Heart right ventricle (tissue), 16 donors: Measurements from ENCODE around the gene TRAPPC1. TPM values are rescaled to one million over a fixed set of nuclear protein-coding genes. Genes with fewer than 3 reads are reported as not detected.
A peak's percentile ranks its signal among the peaks of the same experiment; 100 is the strongest.

ENCODE experiments used
- ATAC-seq, 8 donors: fragments of 200-7000 bp; cut with Tn5 transposase; one replicate each; pipeline ENCODE4 v1.9.1; 2020; ENCODE audit warnings: mild to moderate bottlenecking in 8 of 8, moderate library complexity in 8 of 8, moderate number of reproducible peaks in 1 of 8
- DNase-seq, 2 donors: peaks; one replicate each; pipeline ENCODE4 v3.0.0-alpha.2; 2020
- H3K27ac ChIP-seq, 10 donors: fragments of 200-600 bp; sonication (generic) in 2 of 10; one replicate each; pipeline versions ENCODE4 v1.5.0 to v1.8.0; 2020 to 2022; ENCODE audit warnings: mild to moderate bottlenecking in 3 of 10
- H3K27me3 ChIP-seq, 7 donors: fragments of 200-600 bp; one replicate each; pipeline ENCODE4 v1.8.0; 2021 to 2022; ENCODE audit warnings: mild to moderate bottlenecking in 2 of 7
- H3K36me3 ChIP-seq, 9 donors: fragments of 200-600 bp; sonication (generic) in 1 of 9; one replicate each; pipeline versions ENCODE4 v1.5.0 to v1.8.0; 2020 to 2022; ENCODE audit warnings: mild to moderate bottlenecking in 2 of 9
- H3K4me1 ChIP-seq, 9 donors: fragments of 200-600 bp; sonication (generic) in 1 of 9; one replicate each; pipeline versions ENCODE4 v1.5.0 to v1.8.0; 2020 to 2022; ENCODE audit warnings: mild to moderate bottlenecking in 4 of 9
- H3K4me3 ChIP-seq, 10 donors: fragments of 200-600 bp; sonication (generic) in 2 of 10; one replicate each; pipeline versions ENCODE4 v1.5.0 to v1.8.0; 2020 to 2022; ENCODE audit warnings: mild to moderate bottlenecking in 7 of 10, moderate library complexity in 2 of 10
- H3K9me3 ChIP-seq, 11 donors: fragments of 200-600 bp in 10 of 11; sonication (generic) in 2 of 11; one replicate each; pipeline versions ENCODE4 v1.5.0 to v1.8.0; 2013 to 2022; ENCODE audit warnings: mild to moderate bottlenecking in 2 of 11, control low read depth in 1 of 11, moderate library complexity in 1 of 11
- CTCF ChIP-seq, 9 donors: fragments of 200-600 bp; sonication (generic) in 2 of 9; IDR thresholded peaks; one replicate each; pipeline versions ENCODE4 v1.5.0 to v1.8.0; 2021 to 2022; ENCODE audit warnings: antibody characterized with exemption in 9 of 9, mild to moderate bottlenecking in 5 of 9, moderate library complexity in 1 of 9
- WGBS, 2 donors: extraction: QIAGEN DNeasy Blood & Tissue Kit; methylation state at CpG; one replicate each; pipeline ENCODE4 v1.1.7; 2013; ENCODE audit warnings: inconsistent platforms in 1 of 2; 5-methylcytosine and 5-hydroxymethylcytosine counted together
- intact Hi-C, 10 donors: fragments of 100-400 bp; cut with DNase I; formaldehyde crosslinking; loops; one replicate each; pipeline versions ENCODE4 v1.11.1 to v1.14.2; 2022
- polyA plus RNA-seq, 2 donors: library from polyadenylated mRNA; stranded (reverse); fragments of 200-250 nt; gene quantifications; one replicate each; pipeline ENCODE4 v1.2.3, GENCODE V29; 2013
- total RNA-seq, 10 donors: library from RNA; stranded (reverse); fragmentation: NEBNext Ultra II Directional in 3 of 10; extraction: Animal tissue kit (Norgen Biotek cat#: 25700) in 3 of 10; gene quantifications; one replicate each; pipeline versions ENCODE4 v1.2.1 to v1.2.4, GENCODE V29; 2021 to 2023
- donor health status: Arrhythmogenic right ventricular cardiomyopathy.
- donor health status: ischemic (EF 13 %, LVEDD 7.1; RV severe dilation, severe dysfunction).
- donor health status: healthy with polysubstance abuse.
- donor health status: DM: no; HTN: yes; CAD: no.
- donor health status: DM: no; HTN: no; CAD: no.
- donor health status: ischemic (EF 25% LVEDD 6.9; RV normal size, moderate dysfunction).
- donor health status: ischemic (EF 25% LVEDD 5.7; RV mildly dilated, moderate dysfunction).
- donor health status: healthy.
- donor health status: DM: yes; HTN: yes; CAD: no.
- donor health status: Ischemic cardiomyopathy.
- donor health status: ischemic (EF 35%, LVEDD 5.7; RV mildly dilated, moderate dysfunction).
- donor health status: nonischemic (EF 11% LVEDD 7.7; RV severe dilation, severe dysfunction).
- donor health status: DM: yes; HTN: yes; CAD: no.
- donor health status: PGD.
- donor health status: ischemic (EF 29% LVEDD 5.4; RV normal size, mild dysfunction).
- donor health status: nonischemic (EF 23%, LVEDD 6.1; RV moderate dilation, normal function).

TRAPPC1 gene
- total and polyA plus RNA-seq, 12 donors, result 104 to 166 (median 121) TPM

- Histone ChIP-seq H3K27me3 (peaks cover 0 to 7% (median 0%) of the 10 kb centered on the region in 7 donors), H3K36me3 (no peaks in the 10 kb centered on the region), H3K4me3 (no peak overlapping the region), H3K27ac (no peak overlapping the region), H3K4me1 (peaks cover 0 to under 1% (median 0%) of the 10 kb centered on the region in 9 donors), H3K9me3 (peaks cover 0 to 21% (median 8%) of the 10 kb centered on the region in 11 donors)
- DNase-seq, result no peak
- ATAC-seq, result no peak
- intact Hi-C loops, result loop anchor here in 1 of 10 donors (5.0 kb wide), 1 partner anchor 112 kb away; no protein-coding TSS in a partner anchor
- TF ChIP-seq CTCF (IDR thresholded peaks at IDR 0.05), result no peak
Measured at GRCh38 chr17:7974638-7975131, 42.9 kb upstream of the TRAPPC1 start.

GRCh38 chr17:7972131-7972785 lies 40.5 kb upstream of the TRAPPC1 start:
- DNase-seq, result peak in 1 of 2 donors; percentile 16
- intact Hi-C loops, result no loop called here
- H3K27ac ChIP-seq, result no peak overlapping the region
- H3K9me3 ChIP-seq, result peaks cover 0 to 21% (median 8%) of the 10 kb centered on the region in 11 donors
- TF ChIP-seq CTCF (IDR thresholded peaks at IDR 0.05), result peak in 1 of 9 donors; percentile 15
- H3K4me3 ChIP-seq, result no peak overlapping the region
- ATAC-seq, result no peak
- H3K4me1 ChIP-seq, result peaks cover 0 to 5% (median 0%) of the 10 kb centered on the region in 9 donors
- 94 to 95% methylated on average over 8 of the region's 8 CpGs for WGBS, 2 donors
- H3K36me3 ChIP-seq, result no peaks in the 10 kb centered on the region
- H3K27me3 ChIP-seq, result peaks cover 0 to 7% (median 0%) of the 10 kb centered on the region in 7 donors

- Histone ChIP-seq H3K4me1 (peaks cover 0 to 5% (median 0%) of the 10 kb centered on the region in 9 donors), H3K36me3 (no peaks in the 10 kb centered on the region), H3K27ac (no peak overlapping the region), H3K27me3 (peaks cover 0 to 7% (median 0%) of the 10 kb centered on the region in 7 donors), H3K4me3 (no peak overlapping the region), H3K9me3 (peaks cover 0 to 21% (median 8%) of the 10 kb centered on the region in 11 donors)
- ATAC-seq (no peak), DNase-seq (no peak)
- intact Hi-C loops, result no loop called here
- no peak for TF ChIP-seq CTCF (IDR thresholded peaks at IDR 0.05)
- WGBS, 2 donors, result 78 to 79% methylated on average over 4 of the region's 4 CpGs
Measured at GRCh38 chr17:7971651-7972050, 39.9 kb upstream of the TRAPPC1 start.

- intact Hi-C loops, result no loop called here
Measured at GRCh38 chr17:7969433-7969832, 37.7 kb upstream of the TRAPPC1 start.

More at GRCh38 chr17:7969433-7969832, 37.7 kb upstream of the TRAPPC1 start:
- no peak overlapping the region for H3K4me3 ChIP-seq
- H3K27ac ChIP-seq, result no peak overlapping the region
- 88 to 93% methylated on average over 6 of the region's 6 CpGs for WGBS, 2 donors
- H3K9me3 ChIP-seq, result peaks cover 0 to 8% (median 4%) of the 10 kb centered on the region in 11 donors
- no peak for TF ChIP-seq CTCF (IDR thresholded peaks at IDR 0.05)
- peaks cover 0 to 7% (median 0%) of the 10 kb centered on the region in 7 donors for H3K27me3 ChIP-seq
- H3K36me3 ChIP-seq, result no peaks in the 10 kb centered on the region
- DNase-seq (no peak), ATAC-seq (no peak)
- H3K4me1 ChIP-seq, result peaks cover 0 to 5% (median 0%) of the 10 kb centered on the region in 9 donors
